GM21529 (cell line): ENCODE results near the gene MCFD2.

Experiments used
- ATAC-seq: cut with Tn5 transposase; IDR thresholded peaks from one replicate; pipeline ENCODE4 v1.9.1; 2021; ENCODE audit not compliant: unreplicated experiment

MCFD2 gene

GRCh38 chr2:46915281-46915810 is at the start of gene MCFD2:
Gene MCFD2, minus strand, starts transcription at chr2:46915806. Its CDS starts 6,635 bp downstream, at chr2:46909171.
- ATAC-seq: peak; percentile 6

GRCh38 chr2:46964835-46965560 is 49.4 kb upstream of the MCFD2 start:
- ATAC-seq: no peak

- ATAC-seq: no peak
These were observed 48.5 kb upstream of the MCFD2 start for GRCh38 chr2:46963941-46964673.

- no peak for ATAC-seq
These were observed 47.6 kb upstream of the MCFD2 start for GRCh38 chr2:46963210-46963609.

- no peak for ATAC-seq
These were observed 47.1 kb upstream of the MCFD2 start for GRCh38 chr2:46962751-46963150.

- no peak for ATAC-seq
These were observed 45.0 kb upstream of the MCFD2 start for GRCh38 chr2:46960618-46961017.

- ATAC-seq: no peak
These were observed 42.9 kb upstream of the MCFD2 start for GRCh38 chr2:46958431-46959017.

- no peak for ATAC-seq
These were observed 41.5 kb upstream of the MCFD2 start for GRCh38 chr2:46956981-46957531.

- ATAC-seq: no peak
These were observed 40.2 kb upstream of the MCFD2 start for GRCh38 chr2:46955764-46956163.

GRCh38 chr2:46954951-46955571 is 39.5 kb upstream of the MCFD2 start:
- ATAC-seq: no peak

GRCh38 chr2:46952171-46952570 is 36.6 kb upstream of the MCFD2 start:
- no peak for ATAC-seq

- ATAC-seq: no peak
These were observed 35.9 kb upstream of the MCFD2 start for GRCh38 chr2:46951290-46952064.

- no peak for ATAC-seq
These were observed 34.7 kb upstream of the MCFD2 start for GRCh38 chr2:46950314-46950713.

GRCh38 chr2:46947841-46948240 is 32.2 kb upstream of the MCFD2 start:
- ATAC-seq: no peak

- no peak for ATAC-seq
These were observed 30.1 kb upstream of the MCFD2 start for GRCh38 chr2:46945671-46946070.

GRCh38 chr2:46943881-46944798 is 28.5 kb upstream of the MCFD2 start:
- peak; percentile 43 for ATAC-seq

GRCh38 chr2:46942891-46943626 is 27.5 kb upstream of the MCFD2 start:
- no peak for ATAC-seq

- ATAC-seq: peak; percentile 44
These were observed 26.5 kb upstream of the MCFD2 start for GRCh38 chr2:46942143-46942526.
